Peyer's patch (tissue), 4 donors: ENCODE data around the gene ABLIM2.

ENCODE experiments used
- CTCF ChIP-seq, 6 experiments: fragments of 450-650 bp in 4 of 6; fragments of 200-600 bp in 2 of 6; sonication (generic) in 1 of 6; IDR thresholded peaks; one replicate each; pipeline ENCODE4 v1.5.1; 2017 to 2019; ENCODE audit warnings: antibody characterized with exemption in 6 of 6, mild to moderate bottlenecking in 3 of 6, moderate library complexity in 1 of 6
- POLR2A ChIP-seq, 2 donors: fragments of 450-650 bp; IDR thresholded peaks; one replicate each; pipeline ENCODE4 v1.5.1; 2017; ENCODE audit warnings: antibody characterized with exemption in 2 of 2, mild to moderate bottlenecking in 2 of 2, moderate library complexity in 2 of 2

- TF ChIP-seq CTCF (IDR thresholded peaks at IDR 0.05) (no peak), POLR2A (IDR thresholded peaks at IDR 0.05) (no peak)
Measured at GRCh38 chr4:8046925-8047541, 111.6 kb downstream of the ABLIM2 start.
